ENCODE measurements around the gene ZNF19. TPM values are rescaled to one million over a fixed set of nuclear protein-coding genes. Genes with fewer than 3 reads are reported as not detected.

Gene ZNF19
- total RNA-seq, 1 donor from 2014 or later, result 1.9 TPM

- DNase-seq (ENCODE audit: missing footprints) (no peak), ATAC-seq (no peak)
- intact Hi-C loops (cut with DNase I), result no loop called here
Observed at GRCh38 chr16:71425746-71426068, 63.4 kb downstream of the ZNF19 start.

GRCh38 chr16:71424626-71425025 is 64.5 kb downstream of the ZNF19 start:
- no peak for ATAC-seq
- no peak for DNase-seq (ENCODE audit: missing footprints)
- intact Hi-C loops (cut with DNase I), result no loop called here

GRCh38 chr16:71423865-71424264 is 65.3 kb downstream of the ZNF19 start:
- intact Hi-C loops (cut with DNase I), result no loop called here
- DNase-seq (ENCODE audit: missing footprints) (no peak), ATAC-seq (no peak)

Other genes with a start within 250 kb of the ZNF19 start
- gene CMTR2, start 199.9 kb downstream of the ZNF19 start, total RNA-seq, result 8.2 TPM
- gene CALB2, start 130.6 kb downstream of the ZNF19 start, total RNA-seq, result 1.7 TPM
- gene TLE7, start 47.3 kb downstream of the ZNF19 start, total RNA-seq, result not detected
- gene ZNF23, start 27.1 kb downstream of the ZNF19 start, total RNA-seq, result 5.9 TPM
- not detected for gene CHST4, start 37.1 kb upstream of the ZNF19 start, total RNA-seq
- not detected for gene TAT, start 87.8 kb upstream of the ZNF19 start, total RNA-seq
- not detected for gene MARVELD3, start 136.9 kb upstream of the ZNF19 start, total RNA-seq
- 2.1 TPM for gene PHLPP2, start 235.4 kb upstream of the ZNF19 start, total RNA-seq